Fibroblast of villous mesenchyme (primary cell): Measurements from ENCODE around the gene GID4. TPM values are rescaled to one million over a fixed set of nuclear protein-coding genes. Genes with fewer than 3 reads are reported as not detected.

Experiments used
- DNase-seq: peaks from one replicate; pipeline ENCODE4 v3.0.0-alpha.2; 2010; ENCODE audit warnings: low read depth
- H3K4me3 ChIP-seq: 2 replicates; pipeline ENCODE4 v1.5.1; 2011; ENCODE audit warnings: low read depth, mild to moderate bottlenecking, low read length
- total RNA-seq: library from RNA; depleted of rRNA; stranded (reverse); fragments of >200 nt; gene quantifications from 2 replicates; pipeline ENCODE4 v1.2.3, GENCODE V29; 2012
- TF ChIP-seq, protein P1 (sequence below): IDR thresholded peaks from 2 replicates; pipeline ENCODE4 v1.5.1; 2012; ENCODE audit warnings: low read depth, mild to moderate bottlenecking, low read length; ENCODE audit not compliant: insufficient read depth

GID4 gene
- total RNA-seq, 1 donor, result 7.8 TPM

GRCh38 chr17:17998934-17999333 lies 40.3 kb upstream of the GID4 start:
- DNase-seq, result no peak
- TF ChIP-seq, protein P1, sequence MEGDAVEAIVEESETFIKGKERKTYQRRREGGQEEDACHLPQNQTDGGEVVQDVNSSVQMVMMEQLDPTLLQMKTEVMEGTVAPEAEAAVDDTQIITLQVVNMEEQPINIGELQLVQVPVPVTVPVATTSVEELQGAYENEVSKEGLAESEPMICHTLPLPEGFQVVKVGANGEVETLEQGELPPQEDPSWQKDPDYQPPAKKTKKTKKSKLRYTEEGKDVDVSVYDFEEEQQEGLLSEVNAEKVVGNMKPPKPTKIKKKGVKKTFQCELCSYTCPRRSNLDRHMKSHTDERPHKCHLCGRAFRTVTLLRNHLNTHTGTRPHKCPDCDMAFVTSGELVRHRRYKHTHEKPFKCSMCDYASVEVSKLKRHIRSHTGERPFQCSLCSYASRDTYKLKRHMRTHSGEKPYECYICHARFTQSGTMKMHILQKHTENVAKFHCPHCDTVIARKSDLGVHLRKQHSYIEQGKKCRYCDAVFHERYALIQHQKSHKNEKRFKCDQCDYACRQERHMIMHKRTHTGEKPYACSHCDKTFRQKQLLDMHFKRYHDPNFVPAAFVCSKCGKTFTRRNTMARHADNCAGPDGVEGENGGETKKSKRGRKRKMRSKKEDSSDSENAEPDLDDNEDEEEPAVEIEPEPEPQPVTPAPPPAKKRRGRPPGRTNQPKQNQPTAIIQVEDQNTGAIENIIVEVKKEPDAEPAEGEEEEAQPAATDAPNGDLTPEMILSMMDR, result no peak
- no peak overlapping the region for H3K4me3 ChIP-seq

- TF ChIP-seq, protein P1, result no peak
- DNase-seq, result no peak
- no peak overlapping the region for H3K4me3 ChIP-seq
Measured at GRCh38 chr17:17999364-18000029, 39.7 kb upstream of the GID4 start.

GRCh38 chr17:18000030-18000408 lies 39.2 kb upstream of the GID4 start:
- H3K4me3 ChIP-seq, result no peak overlapping the region
- no peak for DNase-seq
- TF ChIP-seq, protein P1, result no peak

GRCh38 chr17:18002171-18002570 lies 37.0 kb upstream of the GID4 start:
- DNase-seq, result peak; percentile 41
- H3K4me3 ChIP-seq, result no peak overlapping the region
- TF ChIP-seq, protein P1, result no peak

DNA sequence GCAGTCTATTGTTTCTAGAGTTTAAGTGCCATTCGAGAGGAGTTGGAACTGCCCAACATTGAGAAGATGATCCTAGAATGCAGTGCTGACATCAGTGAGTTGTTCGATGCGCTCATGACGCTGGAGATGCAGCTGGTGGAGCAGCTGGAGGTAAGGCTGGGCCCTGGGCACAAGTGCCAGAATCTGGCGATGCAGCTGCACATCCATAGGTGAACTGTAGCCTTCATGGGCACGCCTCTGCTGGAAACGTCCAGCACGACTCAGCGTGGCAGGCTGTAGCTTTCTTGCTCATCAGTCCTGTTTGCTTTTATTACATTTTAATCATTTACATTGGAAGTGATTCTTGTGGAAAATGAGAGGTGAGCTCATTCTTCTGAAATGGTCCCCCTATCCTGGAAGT lies 34.9 kb upstream of the GID4 start:
- DNase-seq, result no peak
- TF ChIP-seq, protein P1, result no peak
- no peak overlapping the region for H3K4me3 ChIP-seq

GRCh38 chr17:18004884-18005305 lies 34.3 kb upstream of the GID4 start:
- no peak overlapping the region for H3K4me3 ChIP-seq
- TF ChIP-seq, protein P1, result peak; percentile 20
- DNase-seq, result no peak

GRCh38 chr17:18005496-18005895 lies 33.7 kb upstream of the GID4 start:
- DNase-seq, result no peak
- H3K4me3 ChIP-seq, result no peak overlapping the region
- TF ChIP-seq, protein P1, result no peak
